Myocyte (in vitro differentiated cells): ENCODE data around the gene ME3. TPM values are rescaled to one million over a fixed set of nuclear protein-coding genes. Genes with fewer than 3 reads are reported as not detected.

Experiments used
- DNase-seq: peaks from one replicate; pipeline ENCODE4 v3.0.0-alpha.2; 2012; ENCODE audit warnings: low read depth
- total RNA-seq: library from RNA; depleted of rRNA; stranded (reverse); fragments of >200 nt; gene quantifications from 2 replicates; pipeline ENCODE4 v1.2.3, GENCODE V29; 2014

Gene ME3
- total RNA-seq, 1 donor from 2014 or later, result 18.9 TPM

- peak; percentile 24 for DNase-seq
These were observed 153.1 kb downstream of the ME3 start for GRCh38 chr11:86519064-86519911.

DNA sequence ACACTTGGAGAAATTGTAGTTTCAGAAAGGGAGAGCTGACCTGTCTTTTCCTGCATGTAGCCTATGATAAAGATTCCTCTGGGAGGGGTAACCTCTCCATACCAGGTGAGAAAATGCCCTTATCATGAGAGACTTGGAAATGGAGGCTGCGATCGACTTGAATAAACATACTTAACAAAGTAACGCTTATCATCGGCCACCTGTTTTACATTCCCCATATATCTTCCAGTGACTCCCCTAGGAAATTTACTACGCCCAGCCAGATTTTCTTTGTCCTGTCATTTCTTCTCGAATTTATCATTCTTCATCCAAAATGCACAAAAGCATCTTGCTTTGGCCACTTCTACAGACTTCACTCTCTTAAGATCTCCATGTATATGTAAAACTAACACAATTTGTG, 154.2 kb downstream of the ME3 start:
- no peak for DNase-seq

GRCh38 chr11:86517557-86517956, 154.9 kb downstream of the ME3 start:
- no peak for DNase-seq

DNA sequence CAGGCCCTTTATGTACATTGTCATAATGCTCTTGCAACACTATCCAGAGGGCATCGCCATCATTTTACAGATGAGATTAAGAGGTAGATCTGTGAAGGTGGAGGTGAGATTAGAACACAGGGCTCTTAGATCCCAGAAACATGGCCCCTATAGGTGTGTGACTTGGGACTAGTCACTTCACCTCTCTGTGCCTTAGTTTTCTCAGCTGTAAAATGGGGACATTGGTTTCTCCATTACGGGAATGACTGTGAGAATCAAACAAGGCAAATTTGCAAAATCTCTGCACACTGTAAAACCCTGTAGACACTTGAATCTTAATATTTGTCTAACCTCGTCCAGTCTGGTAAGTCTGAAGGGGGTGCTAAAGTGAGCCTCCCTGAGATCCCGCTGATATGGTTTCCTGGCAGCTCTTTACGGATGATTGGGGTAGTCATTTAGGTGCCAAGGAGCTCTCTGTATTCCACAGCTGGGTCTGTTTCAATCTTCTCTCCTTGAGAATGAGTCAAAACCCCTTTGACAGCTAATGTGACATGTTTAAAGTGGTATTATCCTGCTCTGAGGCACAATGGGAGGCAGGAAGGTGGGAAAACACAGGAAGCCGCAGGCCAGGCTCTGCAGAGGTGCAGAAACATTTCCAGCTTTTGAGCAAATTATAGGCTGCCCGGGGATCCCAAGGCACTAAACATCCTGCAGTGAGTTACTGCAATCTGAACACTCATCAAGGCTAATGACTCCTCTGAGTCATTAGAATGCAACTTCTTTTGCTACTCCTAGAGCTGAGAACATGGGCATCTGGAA, 156.9 kb downstream of the ME3 start:
- peak; percentile 44 for DNase-seq

DNA sequence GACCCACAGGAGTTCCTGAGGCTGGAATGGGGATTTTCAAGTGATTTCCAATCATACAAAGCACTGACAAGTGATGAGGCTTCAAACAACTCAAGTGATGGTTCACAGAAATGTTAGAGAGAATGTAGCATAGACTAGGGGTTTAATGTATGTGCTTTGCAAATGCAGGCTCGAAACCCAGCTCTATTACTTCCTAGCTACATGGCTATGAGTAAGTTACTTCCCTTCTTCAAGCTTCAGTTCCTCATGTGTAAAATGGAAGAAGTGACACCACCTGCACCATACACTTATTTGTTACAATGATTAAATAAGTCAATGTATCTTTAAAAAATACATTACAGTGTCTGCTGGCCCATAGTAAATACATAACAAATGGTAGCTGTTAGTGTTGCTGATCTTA, 158.0 kb downstream of the ME3 start:
- no peak for DNase-seq

DNA sequence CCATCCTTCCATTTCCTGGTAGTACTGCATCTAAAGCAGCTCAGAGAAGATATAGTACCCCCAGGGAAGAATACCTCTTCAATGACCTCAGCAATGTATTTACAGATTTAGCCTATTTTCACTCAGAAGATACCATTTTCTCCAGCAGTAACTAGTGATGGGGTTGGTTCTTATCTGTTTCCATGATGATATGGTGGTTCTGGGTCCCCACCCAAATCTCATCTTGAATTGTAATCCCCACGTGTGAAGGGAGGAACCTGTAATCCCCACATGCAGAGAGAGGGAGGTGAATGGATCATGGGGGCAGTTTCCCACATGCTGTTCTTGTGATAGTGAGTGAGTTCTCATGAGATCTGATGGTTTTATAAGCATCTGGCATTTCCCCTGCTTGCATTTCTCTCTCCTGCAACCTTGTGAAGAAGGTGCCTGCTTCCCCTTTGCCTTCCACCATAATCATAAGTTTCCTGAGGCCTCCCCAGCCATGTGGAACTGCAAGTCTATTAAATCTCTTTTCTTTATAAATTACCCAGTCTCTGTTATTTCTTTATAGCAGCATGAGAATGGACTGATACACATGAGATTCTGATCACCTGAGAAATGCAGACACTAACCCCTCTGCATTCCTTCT, 158.6 kb downstream of the ME3 start:
- DNase-seq, result no peak

DNA sequence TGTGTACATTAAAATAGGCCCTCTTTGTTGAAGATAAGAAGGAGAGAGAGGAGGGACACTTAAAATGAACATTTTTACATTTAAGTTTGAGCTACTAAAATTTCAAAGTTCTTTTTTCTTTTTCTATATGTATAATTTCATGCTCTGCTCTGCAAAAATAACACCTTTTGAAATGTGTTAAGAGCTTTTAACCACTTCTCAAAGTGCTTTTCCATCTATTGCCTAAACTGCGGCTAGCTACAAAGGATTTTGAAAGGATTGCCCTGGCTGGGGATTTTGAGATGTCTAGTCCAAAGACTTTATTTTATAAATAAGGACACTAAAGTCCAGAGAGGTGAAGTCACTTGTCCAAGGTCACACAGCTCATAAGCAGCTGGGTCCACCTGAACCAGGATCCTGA, 159.3 kb downstream of the ME3 start:
- no peak for DNase-seq

- peak; percentile 8 for DNase-seq
These were observed 161.3 kb downstream of the ME3 start for GRCh38 chr11:86511086-86511551.

- DNase-seq, result no peak
These were observed 161.7 kb downstream of the ME3 start for GRCh38 chr11:86510674-86511073.

- no peak for DNase-seq
These were observed 162.3 kb downstream of the ME3 start for GRCh38 chr11:86510097-86510496.

DNA sequence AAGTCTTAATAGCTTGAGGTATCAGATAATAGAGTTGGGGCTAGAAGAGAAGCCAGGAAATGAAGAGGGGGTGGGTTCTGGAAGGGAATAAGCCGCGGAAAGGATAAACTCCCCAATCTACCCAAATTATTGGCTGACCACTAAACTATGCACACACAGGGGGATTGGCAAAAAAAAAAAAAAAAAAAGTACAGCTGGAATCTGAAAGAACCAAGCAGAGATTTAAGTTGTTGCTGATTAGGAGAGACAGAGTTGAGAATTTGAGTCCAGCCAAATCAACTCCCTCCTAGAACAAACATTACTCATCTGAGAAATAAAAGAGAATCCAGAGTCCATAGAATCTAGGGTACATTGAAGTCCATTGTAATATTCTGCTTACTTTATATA, 162.8 kb downstream of the ME3 start:
- no peak for DNase-seq

GRCh38 chr11:86508604-86509587, 163.5 kb downstream of the ME3 start:
- no peak for DNase-seq

GRCh38 chr11:86507249-86507845, 165.1 kb downstream of the ME3 start:
- DNase-seq, result no peak

DNA sequence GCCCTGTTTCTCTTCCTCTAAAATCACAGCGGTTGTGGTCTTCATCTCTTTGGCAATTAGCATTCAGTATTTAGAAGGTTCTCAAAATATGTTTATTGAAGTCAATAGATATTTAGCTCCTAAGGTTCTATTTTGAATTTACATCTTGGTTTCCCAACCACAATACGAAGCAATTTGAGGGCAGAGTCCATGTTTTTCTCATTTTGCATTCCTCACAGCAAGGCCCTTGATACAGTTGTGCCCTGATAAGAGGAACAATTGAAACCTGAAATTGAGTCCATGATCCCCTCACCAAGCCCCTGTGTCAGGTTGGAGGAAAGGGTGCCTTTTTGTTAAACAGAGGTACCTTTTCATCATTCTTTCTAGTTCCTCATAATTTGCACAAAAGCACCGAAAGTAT, 166.2 kb downstream of the ME3 start:
- no peak for DNase-seq

GRCh38 chr11:86503131-86503530, 169.3 kb downstream of the ME3 start:
- DNase-seq, result no peak

- no peak for DNase-seq
These were observed 170.2 kb downstream of the ME3 start for GRCh38 chr11:86502137-86502642.

DNA sequence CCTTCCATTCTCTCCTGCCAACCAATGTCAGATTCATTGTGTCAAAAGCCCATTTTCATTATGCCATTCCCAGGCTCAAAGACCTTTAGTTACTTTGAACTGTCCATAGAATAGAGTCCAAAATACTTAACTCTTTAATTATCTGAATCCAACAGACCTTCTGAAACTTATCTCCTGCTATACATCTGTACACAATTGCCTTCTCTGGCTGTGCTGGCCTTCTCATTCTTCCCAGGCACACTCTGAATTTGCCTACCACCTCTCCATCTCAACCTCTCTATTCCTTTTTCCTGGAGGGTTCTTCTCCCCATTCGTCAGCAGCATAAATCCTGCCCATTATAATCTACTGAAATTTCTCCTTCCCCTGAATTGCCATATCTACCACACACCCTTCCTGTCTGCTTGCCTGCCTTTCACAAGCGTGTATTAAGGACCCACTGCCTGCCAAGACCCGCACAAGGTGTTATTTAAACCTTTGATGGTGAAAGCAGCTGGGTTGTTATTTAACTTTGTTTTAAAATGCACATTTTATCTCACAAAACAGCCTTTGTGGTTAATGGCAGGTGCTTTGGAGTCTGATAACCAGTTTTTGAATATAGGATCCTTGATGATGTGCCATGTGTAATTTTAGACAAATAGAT, 171.8 kb downstream of the ME3 start:
- DNase-seq, result no peak

DNA sequence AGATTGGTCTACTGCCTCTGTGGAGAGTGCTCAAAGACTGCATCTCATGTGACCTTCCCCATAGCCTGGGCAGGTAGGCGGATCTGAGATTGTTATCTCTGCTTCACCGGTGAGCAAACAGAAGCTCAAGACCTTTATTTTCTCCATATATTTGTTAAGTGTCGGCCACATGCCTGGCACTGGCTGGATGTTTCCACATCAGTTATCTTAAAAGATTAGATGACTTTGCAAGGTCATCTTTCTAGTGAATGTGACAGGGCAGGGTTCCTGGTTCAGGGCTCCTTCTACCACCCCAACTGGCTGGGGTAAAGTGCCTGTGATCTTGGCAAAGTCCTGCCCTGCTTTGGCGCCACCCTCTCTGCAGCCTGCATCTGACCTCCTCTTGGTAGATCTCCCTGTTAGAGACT, 172.7 kb downstream of the ME3 start:
- DNase-seq, result no peak

- DNase-seq, result no peak
These were observed 174.6 kb downstream of the ME3 start for GRCh38 chr11:86497836-86498235.

DNA sequence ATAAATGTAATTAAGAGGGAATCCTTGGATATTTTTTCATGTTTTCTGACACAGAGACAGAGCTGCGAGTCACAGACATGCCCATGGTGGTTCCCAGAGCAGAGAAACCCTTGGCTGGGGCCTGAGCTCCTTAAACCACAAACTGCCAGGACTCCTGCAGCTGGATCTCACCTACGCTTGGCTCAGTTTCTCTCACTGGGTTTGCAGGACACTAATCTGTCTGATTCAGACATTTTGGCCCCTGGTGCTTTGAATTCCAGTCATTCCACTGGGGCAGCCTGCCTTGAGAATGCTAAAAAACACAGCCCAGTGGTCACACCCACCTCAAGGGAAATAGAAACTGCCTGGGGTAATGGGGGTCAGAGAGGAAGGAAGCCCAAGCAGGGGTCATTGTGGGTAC, 175.1 kb downstream of the ME3 start:
- no peak for DNase-seq
